Suppressor macrophage (primary cell): ENCODE data around the gene CLIC4.
A peak's percentile ranks its signal among the peaks of the same experiment; 100 is the strongest.
"Not testable (repeated sequence)": the region's sequence is repeated elsewhere in the genome, so short reads cannot be mapped to it uniquely, and the experiment has no call there.

Experiments
- DNase-seq, 4 experiments: peaks; one replicate each; pipeline ENCODE4 v3.0.0-alpha.2; 2020 to 2022

The CLIC4 gene

GRCh38 chr1:24720152-24720551 is 25.1 kb upstream of the CLIC4 start:
- DNase-seq, result peak in 2 of 4 experiments; percentile 28 to 34

DNA sequence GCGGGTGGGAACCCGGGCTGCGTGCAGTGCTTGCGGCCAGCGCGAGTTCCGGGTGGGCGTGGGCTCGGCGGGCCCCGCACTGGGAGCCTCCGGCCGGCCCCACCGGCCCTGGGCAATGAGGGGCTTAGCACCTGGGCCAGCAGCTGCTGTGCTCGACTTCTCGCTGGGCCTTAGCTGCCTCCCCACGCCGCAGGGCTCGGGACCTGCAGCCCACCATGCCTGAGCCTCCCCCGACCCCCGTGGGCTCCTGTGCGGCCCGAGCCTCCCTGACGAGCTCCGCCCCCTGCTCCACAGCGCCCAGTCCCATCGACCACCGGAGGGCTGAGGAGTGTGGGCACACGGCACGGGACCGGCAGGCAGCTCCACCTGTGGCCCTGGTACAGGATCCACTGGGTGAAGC is 23.7 kb upstream of the CLIC4 start:
- DNase-seq, result no peak

- not testable (repeated sequence) for DNase-seq
Observed at GRCh38 chr1:24722073-24723035, 22.9 kb upstream of the CLIC4 start.

GRCh38 chr1:24724345-24725208 is 20.7 kb upstream of the CLIC4 start:
- DNase-seq, result peak in 2 of 4 experiments; percentile 17 to 28

- DNase-seq, result no peak
Observed at GRCh38 chr1:24725209-24725651, 20.0 kb upstream of the CLIC4 start.

GRCh38 chr1:24726741-24727140 is 18.5 kb upstream of the CLIC4 start:
- DNase-seq, result no peak

DNA sequence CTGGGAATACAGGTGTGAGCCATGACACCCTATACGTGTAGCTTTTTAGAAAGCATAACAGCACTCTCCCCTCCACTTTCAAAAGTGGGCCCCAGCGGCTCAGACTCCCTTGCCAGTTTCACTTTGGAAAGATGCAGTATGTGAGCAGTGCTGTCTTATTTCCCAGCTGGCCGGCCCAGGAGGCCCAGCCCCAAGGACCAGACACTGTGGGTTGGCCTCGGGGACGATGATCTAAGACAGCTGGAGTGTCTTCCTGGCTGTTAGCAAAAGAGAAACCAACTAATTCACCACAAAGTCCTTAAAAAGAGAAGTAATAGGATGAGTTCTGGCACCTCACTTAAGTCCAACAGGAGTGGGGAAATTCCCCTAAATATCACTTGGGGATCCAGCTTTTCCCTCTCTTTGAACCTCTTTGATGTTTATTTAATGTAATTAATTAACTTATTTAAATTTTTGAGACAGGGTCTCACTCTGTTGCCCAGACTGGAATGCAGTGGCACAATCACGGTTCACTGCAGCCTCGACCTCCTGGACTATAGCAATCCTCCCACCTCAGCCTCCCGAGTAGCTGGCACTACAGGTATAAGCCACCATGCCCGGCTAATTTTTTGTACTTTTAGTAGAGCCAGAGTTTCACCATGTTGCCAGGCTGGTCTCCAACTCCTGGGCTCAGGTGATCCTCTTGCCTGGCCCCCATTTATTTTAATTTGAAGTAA is 17.6 kb upstream of the CLIC4 start:
- DNase-seq, result peak; percentile 91 to 95 (median 94)

DNA sequence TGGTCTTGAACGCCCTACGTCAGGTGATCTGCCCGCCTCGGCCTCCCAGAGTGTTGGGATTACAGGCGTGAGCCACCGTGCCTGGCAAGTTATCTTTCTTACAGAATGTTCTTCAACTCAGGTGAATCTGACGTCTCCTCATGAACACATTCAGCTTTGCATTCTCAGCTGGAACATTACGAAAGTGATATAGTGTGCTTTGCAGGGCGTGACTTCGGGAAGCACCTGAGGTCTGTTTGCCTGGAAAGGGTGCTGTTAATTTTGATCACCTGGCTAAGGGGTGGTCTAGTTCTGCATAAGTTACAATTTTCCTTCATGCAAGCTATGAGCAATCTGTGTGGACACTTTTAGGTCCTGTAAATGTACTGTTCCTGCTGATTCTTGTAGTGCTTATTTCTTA is 16.3 kb upstream of the CLIC4 start:
- no peak for DNase-seq

DNA sequence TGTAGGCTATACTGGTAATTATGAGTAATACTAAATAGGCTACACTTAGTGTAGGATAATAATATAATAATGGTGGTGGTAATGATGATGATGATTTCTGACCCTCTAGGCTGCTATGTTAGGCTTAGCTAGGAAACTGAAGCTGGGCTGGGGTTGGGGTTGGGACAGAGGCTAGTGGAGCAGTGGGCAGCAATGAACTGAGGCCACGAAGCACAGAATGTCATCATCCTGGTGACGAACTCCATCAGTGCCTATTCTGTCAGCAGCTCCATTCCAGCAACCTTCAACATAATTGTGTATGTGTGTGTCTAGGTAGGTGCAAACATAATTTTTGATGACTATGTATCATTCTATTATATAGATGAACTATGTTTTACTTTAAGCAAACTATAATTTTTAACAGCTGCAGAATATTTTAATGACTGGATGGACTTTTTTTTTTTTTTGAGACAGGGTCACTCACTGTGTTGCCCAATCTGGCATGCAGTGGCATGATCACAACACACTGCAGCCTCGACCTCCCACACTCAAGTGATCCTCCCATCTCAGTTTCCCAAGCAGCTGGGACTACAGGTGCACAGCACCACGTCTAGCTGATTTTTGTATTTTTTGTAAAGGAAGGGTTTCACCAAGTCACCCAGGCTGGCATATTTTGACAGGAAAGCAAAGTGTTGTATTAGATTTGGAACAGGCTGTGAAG is 12.9 kb upstream of the CLIC4 start:
- peak; percentile 60 to 79 (median 73) for DNase-seq

- DNase-seq, result peak in 3 of 4 experiments; percentile 71 to 93 (median 91)
Observed at GRCh38 chr1:24733342-24733741, 11.9 kb upstream of the CLIC4 start.

- no peak for DNase-seq
Observed at GRCh38 chr1:24735156-24735508, 10.1 kb upstream of the CLIC4 start.

DNA sequence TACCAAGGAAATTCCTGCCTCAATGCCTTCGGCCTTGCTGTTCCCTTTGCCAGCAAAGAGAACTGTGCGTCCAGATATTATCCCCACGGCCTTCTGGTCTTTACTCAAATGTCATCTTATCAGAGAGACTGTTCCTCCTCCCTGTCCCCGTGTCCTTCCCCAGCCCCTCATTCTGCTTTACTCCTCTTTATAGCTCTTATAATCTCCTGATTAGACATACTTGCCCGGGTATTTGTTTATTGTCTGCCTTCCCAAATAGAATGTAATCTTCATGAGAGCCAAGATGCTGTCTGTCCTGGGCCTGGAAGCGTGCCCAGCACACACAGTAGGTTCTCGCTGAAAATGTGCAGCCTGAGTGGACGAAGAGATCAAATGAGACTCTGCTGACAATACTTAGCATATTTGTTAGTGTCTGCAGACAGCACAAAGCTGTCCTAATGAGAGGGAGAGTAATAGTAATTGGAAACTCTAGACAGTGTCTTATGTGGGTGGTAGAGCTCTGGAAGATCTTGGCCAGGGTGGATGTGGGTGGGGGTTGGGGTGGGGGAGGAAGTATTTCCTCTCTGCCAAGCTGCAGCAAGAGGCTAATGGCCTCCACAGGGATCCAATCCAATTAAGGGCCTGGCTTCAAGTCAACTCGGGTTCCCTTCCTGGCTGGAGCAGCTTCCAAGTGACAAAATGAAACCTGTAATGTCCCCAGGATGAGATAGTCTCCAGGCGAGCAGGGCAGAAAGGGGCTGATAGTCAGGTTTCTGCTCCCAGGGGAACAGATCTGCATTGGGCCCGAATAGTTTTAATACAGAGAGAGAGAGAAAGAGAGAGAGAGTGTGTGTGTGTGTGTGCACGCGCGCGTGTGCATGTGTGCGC is 9.5 kb upstream of the CLIC4 start:
- DNase-seq, result peak in 3 of 4 experiments; percentile 32 to 57 (median 55)

DNA sequence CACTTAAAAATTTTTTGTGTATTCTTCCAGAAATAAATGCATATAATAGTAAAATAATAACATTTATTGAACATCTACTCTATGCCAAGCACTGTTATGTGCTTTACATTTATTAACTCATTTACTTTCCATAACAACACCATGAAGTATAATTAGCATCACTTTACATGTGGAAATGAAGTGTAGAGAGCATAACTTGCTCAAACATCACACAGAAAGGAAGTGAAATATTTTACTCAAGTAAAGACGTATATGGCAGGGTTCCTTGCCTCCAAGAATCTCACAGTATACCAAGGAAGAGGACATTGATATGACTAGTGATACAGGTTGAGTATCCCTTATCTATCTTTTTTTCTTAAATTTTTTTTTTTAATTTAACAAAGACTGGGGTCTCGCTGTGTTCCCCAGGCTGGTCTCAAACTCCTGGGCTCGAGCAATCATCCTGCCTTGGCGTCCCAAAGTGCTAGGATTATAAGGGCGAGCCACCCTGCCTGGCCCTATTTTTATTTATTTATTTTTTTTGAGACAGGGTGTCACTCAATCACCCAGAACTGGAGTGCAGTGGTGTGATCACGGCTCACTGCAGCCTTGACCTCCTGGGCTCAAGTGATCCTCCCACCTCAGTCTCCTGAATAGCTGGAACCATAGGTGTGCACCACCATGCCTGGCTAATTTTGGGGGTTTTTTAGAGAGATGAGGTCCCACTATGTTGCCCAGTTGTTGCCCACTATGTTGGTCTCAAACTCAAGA is 7.7 kb upstream of the CLIC4 start:
- DNase-seq, result no peak

DNA sequence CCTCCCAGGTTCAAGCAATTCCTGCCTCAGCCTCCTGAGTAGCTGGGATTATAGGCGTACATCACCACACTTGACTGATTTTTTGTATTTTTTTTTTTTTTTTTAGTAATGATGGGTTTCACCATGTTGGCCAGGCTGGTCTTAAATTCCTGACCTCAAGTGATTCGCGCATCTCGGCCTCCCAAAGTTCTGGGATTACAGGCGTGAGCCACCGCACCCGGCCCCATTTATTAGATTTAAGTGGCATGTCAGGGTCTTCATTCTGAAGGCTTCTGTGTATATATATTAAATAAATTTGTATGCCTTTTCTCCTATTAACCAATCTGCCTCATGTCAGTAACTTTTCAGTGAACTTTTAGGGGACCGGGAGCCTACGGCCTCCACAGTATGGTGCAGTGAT is 6.0 kb upstream of the CLIC4 start:
- no peak for DNase-seq

GRCh38 chr1:24742090-24742938 is 2.9 kb upstream of the CLIC4 start:
- peak; percentile 49 to 79 (median 56) for DNase-seq

DNA sequence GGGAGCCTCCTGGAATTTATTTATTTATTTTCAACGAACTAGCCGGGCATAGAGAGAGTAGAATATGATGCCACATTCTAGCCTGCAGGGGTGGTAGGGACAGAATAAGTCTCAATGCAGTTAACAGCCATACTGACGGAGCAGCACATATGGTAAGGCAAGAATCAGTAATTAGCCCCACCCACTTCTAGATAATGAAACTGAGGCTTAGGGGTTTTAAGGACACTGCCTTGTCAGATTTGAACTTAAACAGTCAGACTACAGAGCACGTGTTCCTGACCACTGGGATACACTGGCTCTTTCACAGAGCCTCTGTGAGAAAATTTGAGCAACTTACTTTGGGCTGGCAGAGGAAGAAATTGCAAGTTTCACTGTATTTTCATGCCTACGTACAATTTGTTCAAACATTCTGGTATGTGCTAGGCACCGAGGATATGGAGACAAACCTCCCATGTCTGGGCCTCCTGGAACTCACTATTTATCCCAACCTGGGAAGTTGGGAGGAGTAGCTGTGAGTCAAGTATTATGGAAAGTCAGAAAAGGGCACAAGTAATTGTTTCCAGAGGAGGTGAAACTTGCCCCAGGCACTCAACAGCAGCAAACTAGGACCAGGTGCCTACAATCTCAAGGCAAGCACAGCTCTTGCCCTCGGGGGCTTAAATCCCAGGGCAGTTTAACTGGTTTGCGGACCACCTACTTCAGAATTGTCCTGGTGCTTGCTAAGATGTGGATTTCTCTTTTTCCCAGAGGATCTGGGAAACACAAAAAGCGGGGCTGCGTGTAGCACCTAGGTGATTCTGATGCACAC is 1.6 kb upstream of the CLIC4 start:
- DNase-seq, result peak in 1 of 4 experiments; percentile 22

DNA sequence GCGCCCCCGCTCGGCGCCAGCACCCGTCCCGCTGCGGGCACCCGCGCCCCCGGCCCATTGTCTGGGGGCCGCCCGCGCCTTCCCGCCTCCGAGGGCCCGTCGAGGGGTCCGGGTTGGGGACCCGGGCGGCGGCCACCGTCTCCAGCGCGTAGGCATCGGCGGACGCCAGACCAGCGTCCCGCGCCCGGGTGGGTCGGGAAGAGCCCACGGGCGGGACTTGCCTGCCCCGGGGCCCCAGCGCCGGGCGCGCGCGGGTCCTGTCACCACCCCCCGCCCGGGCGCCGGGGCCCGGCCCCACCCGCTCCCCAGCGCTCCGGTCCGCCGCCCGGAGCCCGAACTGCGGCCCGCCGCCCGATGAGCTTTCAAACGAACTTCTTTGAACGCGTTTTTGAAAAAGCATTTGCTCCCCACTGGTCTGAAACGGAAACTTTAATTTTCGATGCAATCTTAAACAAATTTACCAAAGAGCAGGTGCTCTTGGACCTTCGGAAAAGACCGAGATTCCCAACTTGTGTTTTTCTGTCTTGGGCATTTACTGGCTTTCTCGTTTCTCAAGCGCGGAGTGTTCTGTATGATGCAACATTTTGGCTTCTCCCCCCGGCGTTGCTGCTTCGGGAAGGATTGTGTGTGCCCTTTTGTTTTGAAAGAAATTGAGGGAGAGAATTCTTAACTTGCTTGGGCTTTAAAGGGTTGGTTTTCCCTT is 615 bp downstream of the CLIC4 start:
- peak; percentile 58 to 77 (median 74) for DNase-seq
